Measurements from ENCODE around the gene ACOX1.

Gene ACOX1

DNA sequence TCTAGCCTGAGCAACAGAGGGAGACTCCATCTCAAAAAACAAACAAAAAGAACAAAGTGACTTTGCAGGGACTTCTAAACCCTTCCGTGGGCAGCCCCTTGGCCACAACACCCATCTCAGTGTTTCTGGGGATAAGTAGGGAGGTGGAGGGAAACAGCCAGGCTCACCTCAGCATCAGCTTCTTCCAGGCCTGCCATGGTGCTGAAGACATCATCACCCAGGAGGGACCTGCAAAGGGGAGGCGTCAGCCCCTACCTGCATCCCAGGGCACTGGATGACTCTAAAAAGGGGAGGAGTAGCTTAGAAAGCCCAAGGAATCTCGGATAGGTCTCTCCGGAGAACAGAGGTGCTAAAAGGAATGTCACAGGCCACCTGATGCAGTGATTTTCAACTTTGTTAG is 47.9 kb downstream of the ACOX1 start:
- DNase-seq = no peak

DNA sequence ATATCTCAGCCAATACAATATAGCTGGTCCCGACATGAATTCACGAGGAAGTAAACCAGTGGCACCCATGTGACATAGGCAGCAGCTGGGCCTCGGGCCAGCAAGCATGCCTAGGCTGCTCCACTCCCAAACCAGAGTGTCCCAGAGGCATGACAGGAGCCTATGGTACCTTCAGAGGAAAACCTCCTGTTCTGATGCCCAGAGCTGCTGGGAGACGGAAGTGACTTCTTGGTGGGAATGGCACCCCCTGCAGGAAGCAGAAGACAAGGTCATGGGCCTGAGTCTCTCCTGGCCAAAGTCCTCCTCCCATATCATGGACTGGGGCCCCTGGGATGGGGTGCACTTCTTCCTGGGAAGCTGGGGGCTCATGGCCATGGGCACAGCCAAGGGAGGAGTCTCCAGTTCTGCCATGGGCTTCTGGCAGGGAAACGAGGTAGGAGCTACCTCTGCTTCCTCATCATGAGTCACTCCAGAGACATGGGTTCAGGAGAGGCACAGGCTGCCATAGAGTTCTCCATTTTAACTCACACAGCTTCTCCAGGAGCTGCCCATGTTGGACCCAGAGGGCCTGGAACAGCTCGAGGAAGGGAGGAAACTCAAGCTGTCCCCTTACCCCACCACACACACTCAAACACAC is 51.6 kb downstream of the ACOX1 start:
- DNase-seq = peak; percentile 11 to 68 (median 58)

DNA sequence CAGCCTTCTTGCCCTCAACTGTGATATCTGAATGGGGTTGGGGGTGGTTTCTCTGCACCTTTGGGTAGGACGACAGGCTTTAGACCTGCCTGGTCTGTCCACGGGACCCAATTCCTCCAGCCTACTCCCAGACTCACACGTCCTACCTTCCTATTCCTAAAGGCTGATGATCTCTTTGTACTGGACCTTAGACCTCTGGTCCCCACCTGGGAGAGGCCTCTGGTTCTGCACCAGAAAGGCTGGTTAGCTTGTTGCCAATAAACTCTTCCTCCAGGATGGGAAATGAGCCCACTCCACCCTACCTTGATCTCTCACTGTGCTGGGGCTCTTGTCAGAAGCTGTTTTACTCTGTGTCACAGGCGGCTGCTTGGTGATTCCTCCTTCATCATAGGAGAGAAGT is 52.5 kb downstream of the ACOX1 start:
- DNase-seq = no peak

DNA sequence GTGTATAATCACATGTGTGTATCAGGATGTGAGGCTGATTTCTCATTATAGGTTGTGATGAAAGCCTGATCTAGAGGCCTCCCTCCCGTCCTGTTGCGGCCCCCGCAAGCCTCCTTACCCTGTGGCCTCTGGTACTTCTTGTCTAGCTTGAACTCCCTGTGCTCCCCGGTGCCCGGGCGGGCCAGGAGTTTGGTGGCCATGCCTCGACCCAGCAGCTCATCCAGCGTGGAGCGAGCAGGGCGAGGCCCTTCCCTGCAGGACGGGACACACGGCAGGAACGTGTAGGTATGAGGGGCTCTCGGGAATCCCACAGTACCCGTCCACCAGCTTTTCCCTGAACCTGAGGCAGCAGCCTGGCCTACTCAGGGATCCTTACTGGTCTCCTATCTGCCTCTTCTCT is 53.1 kb downstream of the ACOX1 start:
- DNase-seq = no peak

DNA sequence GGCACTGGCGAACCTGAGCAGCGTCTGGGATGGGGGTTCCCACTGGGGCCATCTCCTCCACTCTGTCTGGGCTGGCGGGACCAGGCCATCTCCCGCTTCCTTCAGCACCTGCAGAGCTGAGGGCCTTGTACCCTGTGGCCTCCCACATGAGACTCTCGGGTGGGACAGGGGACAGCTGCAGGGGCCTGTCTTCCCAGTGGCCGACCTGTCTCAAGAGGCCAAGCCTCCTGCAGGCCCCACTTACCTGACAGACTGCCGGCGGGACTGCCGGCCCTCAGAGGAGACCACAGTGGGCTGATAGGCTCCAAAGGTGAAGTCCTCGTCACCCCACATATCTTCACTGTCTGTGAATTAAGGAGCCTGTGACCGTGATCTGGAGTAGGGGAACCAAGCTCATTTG is 53.9 kb downstream of the ACOX1 start:
- DNase-seq = no peak

DNA sequence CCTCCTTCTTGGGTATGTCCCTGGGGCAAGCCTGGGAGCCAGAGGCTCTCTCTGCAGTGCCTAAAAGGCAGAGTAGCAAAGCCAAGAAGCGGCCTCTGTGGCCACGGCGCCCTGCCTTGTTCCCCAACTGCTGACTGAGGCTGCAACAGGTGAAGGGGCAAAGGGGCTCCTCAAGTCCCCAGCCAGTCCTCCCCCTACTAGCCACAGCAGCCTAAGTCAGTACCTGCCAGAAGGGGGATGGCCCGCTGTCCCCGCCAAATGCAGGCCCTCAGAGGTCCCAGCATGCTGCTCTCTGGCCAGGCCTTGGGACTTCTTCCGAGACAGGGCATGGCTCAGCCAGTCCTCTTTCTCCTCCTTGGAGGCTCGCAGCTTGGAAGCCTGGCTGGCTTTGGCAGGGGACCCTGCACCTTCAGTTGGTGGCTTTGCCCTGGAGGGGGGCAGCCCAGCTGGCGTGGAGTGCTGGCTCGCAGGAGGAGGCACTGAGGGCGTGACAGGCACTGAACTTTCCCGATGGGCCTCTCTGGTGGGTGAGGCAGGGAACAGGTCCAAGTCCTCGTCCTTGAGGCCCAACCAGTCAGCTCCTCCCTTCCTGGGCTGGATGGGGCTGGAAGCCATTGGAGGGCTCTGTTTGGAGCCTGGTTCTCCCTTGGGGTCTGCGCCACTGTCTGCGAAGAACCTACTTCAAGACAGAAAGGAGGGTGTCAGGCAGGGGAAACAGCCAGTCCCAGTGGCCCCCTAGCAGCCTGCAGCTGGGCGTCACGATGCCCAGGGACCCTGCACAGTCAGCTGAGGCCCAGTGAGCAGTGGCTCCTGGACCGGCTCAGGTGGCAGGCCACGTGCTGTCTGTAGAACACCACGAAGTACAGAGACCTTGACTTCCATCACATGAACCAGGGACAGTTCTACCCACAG is 55.7 kb downstream of the ACOX1 start:
- DNase-seq = no peak

DNA sequence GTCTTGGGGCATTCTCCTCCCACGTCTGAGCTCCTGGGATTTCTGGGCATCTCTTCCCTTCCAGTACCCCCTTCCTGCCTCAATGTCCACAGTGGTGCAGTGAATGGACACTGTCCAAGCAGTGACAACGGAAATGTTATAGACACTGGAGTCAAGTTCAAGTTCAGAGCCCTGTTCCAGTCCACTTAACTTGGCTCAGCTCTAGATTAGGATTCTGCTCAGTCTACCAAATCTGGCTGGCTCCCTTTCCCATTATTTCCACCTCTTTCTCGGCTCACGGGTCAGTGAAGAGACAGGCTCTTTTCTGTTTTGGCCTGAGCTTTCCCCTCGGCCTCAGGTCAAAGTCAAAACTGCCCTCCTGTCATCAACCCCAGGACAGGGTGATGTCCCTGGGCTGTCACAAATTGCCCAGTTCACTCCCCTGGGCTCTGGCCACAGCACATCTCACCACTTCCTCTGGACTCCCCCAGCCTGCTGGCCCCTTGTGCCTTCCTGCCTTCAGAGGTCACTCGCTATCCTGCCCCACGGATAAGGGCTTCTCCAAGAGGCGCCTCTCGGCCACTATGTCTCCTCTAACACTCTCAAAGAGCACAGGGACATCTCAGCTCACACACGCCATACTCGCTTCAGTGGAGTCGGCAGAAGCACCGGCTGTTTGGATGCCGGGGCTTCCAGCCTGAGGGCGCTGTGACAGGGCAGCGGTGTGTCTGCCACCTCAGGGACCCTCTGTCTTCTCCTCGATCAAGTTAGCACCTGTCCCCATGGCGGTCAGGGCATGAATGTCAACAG is 56.6 kb downstream of the ACOX1 start:
- DNase-seq = no peak

DNA sequence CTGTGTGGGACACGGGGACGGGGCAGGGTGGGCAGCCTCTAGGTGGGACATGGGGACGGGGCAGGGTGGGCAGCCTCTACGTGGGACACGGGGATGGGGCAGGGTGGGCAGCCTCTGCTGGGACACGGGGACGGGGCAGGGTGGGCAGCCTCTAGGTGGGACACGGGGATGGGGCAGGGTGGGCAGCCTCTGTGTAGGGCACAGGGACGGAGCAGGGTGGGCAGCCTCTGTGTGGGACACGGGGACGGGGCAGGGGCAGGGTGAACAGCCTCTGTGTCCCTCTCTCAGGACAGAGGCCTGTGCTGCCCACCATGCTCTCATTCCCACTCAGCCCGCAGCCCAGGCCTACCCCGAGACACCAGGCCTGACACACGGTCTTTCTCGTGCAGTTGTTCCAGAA is 57.4 kb downstream of the ACOX1 start:
- DNase-seq = no peak

DNA sequence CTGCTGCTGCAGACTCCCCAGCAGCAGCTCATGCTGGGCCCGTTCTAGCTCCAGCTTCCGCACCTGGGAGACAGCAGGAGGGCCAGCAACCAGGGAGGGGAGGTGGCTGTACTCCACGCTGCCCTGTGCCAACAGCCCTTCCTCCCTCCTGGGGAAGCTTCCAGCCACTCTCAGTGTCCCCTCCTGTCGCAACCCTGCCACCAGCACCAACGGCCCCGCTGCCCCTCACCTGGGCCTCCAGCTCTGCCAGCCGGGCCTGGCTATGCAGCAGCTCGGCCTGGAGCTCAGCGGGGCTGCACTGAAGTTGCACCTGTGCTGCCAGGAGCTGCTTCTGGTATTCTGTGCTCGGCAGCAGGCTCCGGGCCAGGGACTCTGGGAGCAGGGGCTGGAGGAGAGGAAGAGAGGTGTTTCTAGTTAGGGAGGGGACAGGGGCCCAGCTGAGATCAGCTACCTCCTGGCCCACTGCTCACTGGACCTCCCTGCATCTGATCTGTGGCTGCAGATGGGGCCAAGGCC is 58.9 kb downstream of the ACOX1 start:
- no peak for DNase-seq

DNA sequence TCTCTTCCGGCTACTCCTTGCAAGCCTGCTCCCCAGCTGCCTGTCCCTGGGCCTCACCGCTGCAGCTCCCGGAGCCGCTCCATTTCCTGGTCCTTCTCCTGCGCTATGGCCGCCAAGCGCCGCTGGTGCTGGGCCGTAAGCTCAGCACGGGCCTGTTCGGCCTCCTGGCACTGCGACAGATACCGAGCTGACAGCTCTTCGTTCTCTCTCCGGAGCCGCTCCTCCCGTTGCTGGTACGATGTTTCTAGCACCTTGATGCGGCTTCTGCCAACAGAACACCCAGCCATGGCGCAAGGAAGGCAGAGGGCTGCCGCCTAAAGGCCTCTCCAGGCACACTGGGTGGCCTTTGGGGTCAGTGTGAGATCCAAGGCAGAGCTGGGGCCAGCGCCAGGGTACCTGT is 59.4 kb downstream of the ACOX1 start:
- DNase-seq = no peak

DNA sequence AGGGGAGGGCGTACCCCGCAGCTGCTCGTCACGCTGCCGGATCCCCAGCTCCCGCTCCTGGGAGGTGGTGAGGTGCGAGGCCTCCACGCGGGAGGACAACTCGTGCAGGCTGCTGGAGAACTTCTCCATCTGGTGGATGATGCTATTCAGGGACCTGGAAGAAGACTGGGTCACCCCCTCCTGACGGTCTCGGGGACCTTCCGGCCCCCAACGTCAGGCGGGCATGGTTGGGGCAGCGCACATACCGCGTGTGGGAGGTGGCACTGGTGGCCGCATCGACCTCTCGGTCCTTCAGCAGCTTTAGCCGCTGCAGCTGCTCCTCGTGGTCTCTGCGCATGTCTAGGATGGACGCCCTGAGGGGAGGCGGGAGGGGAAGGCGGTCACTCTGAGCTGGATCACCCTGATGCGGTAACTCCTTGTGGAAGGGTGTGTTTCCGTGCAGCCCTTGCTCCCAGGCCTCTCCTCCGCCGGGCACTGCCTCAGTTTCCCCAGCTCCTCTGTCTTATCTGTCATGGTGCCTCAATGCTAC is 61.0 kb downstream of the ACOX1 start:
- DNase-seq = no peak

DNA sequence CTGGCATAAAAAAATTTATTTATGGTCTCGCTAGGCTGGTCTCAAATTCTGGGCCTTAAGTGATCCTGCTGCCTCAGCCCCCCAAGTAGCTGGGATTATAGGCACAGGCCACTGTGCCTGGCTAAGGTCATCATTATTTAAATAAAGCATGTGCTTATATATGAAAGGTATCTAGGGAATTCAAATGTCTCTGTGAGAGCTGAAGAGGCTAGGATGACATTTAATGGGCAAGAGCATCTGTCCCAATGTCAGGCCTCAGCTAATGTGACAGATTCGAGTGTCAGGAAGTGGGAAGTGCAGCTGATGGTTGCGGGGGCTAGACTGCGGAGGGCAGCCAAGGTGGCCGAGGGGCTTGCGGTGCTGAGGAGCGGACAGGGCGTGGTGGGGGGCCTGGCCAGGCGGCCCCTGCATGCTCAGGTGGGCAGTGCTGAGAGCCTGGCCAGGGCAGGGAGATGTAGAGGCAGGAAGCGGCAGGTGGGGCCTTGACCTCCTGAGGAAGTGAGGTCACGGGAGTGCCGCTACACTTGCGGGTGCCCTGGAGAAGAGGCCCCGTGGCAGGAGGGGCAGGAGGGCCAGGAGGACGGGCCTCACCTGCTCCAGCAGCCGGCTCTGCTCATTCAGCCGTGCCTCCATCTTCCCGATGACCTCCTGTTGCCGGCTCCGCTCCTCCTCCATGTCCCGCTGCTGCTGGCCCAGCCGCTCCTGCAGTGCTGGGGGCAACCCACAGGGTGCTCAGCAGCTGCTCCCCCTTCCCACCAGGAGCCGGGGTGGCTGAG is 61.6 kb downstream of the ACOX1 start:
- DNase-seq = no peak

DNA sequence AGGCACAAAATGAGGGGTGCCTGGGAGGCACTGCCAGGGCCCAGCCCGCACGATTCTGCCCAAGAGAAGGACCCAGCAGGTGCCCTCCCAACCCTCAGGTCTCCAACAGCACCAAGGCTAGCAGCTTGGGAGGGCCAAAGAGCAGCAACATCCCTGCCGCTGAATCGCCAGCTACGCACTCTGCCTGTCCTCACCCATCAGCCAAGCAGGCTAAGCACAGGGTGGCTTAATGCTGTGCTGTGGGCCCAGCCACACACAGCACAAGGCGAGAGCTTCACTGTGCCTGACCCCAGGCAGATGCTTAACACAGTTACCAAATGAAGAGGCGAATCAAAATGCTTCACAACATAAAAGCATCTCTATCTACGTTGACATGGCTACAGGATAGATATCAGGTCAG is 63.7 kb downstream of the ACOX1 start:
- DNase-seq = no peak

DNA sequence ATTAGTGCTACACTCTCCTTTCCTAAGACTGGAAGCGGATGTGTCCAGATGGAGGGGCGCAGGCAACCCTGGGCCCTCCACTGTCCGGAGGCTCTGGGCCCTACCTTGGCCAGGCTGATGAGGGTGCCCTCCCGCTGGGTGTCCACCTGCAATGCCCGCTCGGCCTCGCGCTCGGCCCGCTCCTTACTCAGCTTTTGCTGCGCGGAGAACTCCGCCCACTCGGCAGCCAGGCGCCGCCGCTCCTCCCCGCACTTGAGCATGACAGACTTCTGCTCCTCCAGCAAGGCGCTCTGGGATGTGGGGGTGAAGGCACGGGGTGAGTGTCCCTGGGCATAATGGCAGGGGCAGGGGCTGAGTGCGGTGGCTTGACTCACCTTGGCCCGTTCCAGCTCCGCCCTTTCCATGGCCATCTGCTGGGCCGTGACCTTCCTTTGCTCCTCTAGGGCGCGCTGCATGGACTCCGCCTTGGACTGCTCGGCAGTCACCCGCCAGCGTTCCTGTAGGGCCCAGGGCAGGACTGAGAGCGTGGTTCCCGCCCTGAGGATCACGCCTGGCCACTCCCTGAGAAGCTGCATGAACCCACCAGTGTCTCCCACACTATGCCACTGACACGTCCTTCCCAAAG is 64.2 kb downstream of the ACOX1 start:
- no peak for DNase-seq

DNA sequence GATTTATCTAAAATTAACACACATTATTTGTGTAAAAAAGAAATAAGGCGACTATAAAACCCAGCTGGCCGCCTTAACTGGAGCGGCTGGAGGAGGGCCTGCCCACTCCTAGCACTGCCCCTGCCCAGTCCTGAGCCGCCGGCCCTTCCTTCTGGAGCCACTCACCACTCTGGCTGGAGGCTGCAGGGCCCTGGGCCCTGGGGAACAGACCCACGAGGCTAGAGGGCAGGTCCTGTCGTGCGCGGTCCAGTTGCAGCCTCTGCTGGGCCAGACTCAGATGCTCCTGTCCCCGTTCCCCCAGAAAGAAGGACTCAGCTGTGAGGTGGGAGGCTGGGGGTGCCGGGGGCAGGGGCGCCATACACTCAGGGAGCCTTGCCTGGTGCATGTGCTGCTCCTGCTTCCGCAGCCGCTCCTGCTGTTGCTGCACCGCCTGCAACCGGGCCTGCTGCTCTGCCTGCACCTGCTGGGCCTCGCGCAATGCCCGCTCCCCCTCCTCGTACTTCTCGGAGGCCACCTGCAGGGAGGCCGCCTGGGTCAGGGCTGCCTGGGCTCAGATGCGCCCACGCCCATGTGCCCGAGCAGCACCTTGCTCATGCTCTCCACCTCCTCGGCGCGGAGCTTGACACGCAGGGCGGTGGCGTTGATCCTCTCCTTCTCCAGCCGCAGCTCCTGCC is 65.3 kb downstream of the ACOX1 start:
- DNase-seq = no peak

DNA sequence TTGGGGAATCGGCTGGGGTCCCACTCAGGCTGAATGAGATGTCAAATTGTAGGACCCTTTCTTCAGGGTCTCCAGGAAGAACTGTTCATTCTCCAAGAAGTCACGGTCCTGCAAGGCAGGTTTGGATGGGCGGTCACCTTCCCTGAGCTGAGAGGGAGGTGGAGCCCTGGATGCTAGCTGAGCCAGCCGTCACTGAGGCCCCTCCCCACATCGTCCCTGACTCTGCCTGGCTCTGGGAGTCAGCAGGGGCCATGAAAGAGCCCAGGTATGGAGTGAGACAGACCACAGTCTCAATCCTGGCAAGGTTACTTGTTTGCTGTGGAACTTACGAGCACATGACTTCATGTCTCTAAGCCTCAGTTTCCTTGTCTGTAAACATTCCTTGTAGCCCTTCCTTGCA is 68.3 kb downstream of the ACOX1 start:
- DNase-seq = no peak

DNA sequence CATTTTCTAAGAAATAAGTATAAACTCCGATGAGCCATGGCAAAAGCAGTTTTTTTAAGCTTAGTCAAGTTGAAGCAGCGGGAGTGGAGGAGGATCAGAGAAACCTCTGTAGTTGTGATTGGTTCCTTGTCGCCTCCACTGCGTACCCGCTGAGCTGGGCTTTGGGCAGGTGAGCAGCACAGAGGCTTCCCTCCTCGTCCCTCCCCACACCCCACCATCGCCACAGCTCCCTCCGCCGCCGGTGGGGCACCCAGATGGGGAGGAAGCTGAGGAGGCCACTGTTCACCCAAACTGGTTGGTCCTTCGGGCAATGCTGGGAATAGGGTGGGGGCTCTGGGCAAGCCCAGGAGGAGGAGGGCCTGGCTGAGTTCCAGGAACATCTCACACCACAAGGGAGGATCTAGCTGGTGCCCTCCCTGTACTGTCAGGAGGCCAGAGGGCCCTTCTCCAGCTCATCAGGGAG is 69.1 kb downstream of the ACOX1 start:
- DNase-seq = no peak

DNA sequence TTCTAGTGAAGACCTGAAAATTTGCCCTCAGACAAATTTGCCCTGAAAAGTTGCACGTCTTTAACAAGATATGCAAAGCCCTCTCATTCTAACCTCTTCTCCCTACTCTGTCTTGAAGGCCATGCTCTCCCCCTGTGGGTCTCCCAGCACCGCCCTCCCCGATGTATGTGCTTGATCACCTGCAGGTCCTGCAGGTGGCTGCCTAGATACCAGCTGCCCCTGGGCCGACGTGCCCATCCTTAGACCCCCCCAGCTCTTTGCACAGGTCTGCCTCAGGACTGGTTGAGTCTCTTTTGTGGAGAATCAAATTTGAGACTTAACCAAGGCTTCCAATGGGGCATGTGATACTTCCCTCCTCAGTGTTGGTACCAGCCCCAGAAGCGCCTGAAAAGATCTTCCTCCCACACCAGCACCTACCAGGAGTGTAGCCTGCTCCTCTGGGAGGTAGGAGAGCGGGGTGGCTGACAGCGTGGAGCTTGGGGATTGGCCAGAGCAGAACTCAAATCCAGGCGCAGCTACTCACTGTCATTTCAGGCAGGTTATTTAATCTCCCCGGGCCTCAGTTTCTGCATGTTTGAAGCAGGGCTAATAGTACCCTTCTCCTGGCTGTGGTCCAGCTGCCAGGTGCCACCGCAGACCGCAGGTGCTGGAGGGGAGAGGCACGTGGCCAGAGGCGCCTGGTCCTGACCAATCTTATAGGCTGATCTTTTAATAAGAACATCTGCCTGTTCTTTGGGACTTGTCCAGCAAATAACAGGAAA is 69.7 kb downstream of the ACOX1 start:
- no peak for DNase-seq

DNA sequence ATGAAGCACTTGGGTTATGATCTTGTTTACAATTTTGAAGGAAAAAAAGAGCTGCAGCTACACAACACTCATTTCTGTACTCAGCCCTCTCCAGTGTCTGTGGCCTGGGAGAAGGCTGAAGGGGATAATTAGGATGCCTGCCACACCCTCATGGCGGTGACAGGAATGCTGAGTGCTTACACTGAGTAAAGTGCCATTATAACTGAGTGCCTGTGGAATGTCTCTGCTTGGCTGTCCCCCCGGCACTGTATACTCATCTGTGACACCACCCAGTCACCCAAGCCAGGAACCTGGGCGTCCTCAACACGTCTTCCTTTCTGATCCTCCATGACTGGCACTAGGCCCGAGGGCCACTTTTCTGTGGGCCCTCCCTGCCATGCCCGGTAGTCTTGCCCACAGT is 70.8 kb downstream of the ACOX1 start:
- no peak for DNase-seq
